H9 (cell line): Measurements from ENCODE around the gene KIF22. TPM values are rescaled to one million over a fixed set of nuclear protein-coding genes. Genes with fewer than 3 reads are reported as not detected.

Experiments
- DNase-seq: peaks from one replicate; pipeline ENCODE4 v3.0.0-alpha.2; 2017
- H2AFZ ChIP-seq: one replicate; pipeline ENCODE4 v1.6.1; 2013; ENCODE audit warnings: mild to moderate bottlenecking, low read length, control low read depth, moderate library complexity
- H2AK5ac ChIP-seq: 2 replicates; pipeline ENCODE4 v1.6.1; 2013; ENCODE audit warnings: low read length, control low read depth, mixed read lengths; ENCODE audit not compliant: insufficient read length
- H2BK120ac ChIP-seq: one replicate; pipeline ENCODE4 v1.6.1; 2013; ENCODE audit warnings: low read depth, mild to moderate bottlenecking, low read length, control low read depth, inconsistent platforms; ENCODE audit not compliant: poor library complexity, severe bottlenecking
- H2BK12ac ChIP-seq: 2 replicates; pipeline ENCODE4 v1.6.1; 2013; ENCODE audit warnings: low read length, control low read depth, mixed read lengths, low read depth; ENCODE audit not compliant: insufficient read length
- H2BK15ac ChIP-seq: 2 replicates; pipeline ENCODE4 v1.6.1; 2013; ENCODE audit warnings: low read depth, low read length, control low read depth
- H2BK20ac ChIP-seq: one replicate; pipeline ENCODE4 v1.6.1; 2013; ENCODE audit warnings: low read depth, mild to moderate bottlenecking, low read length, control low read depth, inconsistent platforms; ENCODE audit not compliant: poor library complexity, severe bottlenecking
- H2BK5ac ChIP-seq: 2 replicates; pipeline ENCODE4 v1.6.1; 2013; ENCODE audit warnings: low read length, control low read depth, mixed read lengths; ENCODE audit not compliant: insufficient read length
- H3K14ac ChIP-seq: 2 replicates; pipeline ENCODE4 v1.6.1; 2013; ENCODE audit warnings: low read length, control low read depth; ENCODE audit not compliant: insufficient read depth
- H3K18ac ChIP-seq: 2 replicates; pipeline ENCODE4 v1.6.1; 2013; ENCODE audit warnings: low read depth, mild to moderate bottlenecking, mixed read lengths, low read length, control low read depth; ENCODE audit not compliant: insufficient read length
- H3K23ac ChIP-seq: 2 replicates; pipeline ENCODE4 v1.6.1; 2013; ENCODE audit warnings: low read length, control low read depth, mixed read lengths, low read depth; ENCODE audit not compliant: insufficient read length
- H3K23me2 ChIP-seq: 2 replicates; pipeline ENCODE4 v1.6.1; 2013; ENCODE audit warnings: low read depth, mild to moderate bottlenecking, mixed read lengths, low read length, control low read depth; ENCODE audit not compliant: insufficient read length, poor library complexity, severe bottlenecking
- H3K27ac ChIP-seq: 2 replicates; pipeline ENCODE4 v1.5.1; 2013; ENCODE audit warnings: low read length, control low read depth, mixed read lengths, low read depth; ENCODE audit not compliant: insufficient read length
- H3K27me3 ChIP-seq: 2 replicates; pipeline ENCODE4 v1.6.1; 2013; ENCODE audit warnings: low read length, control low read depth, inconsistent platforms; ENCODE audit not compliant: insufficient read depth
- H3K4ac ChIP-seq: 2 replicates; pipeline ENCODE4 v1.6.1; 2013; ENCODE audit warnings: low read depth, mild to moderate bottlenecking, control low read depth, inconsistent platforms, low read length, moderate library complexity
- H3K4me1 ChIP-seq: 2 replicates; pipeline ENCODE4 v1.6.1; 2013; ENCODE audit warnings: low read length, control low read depth, inconsistent platforms; ENCODE audit not compliant: insufficient read depth
- H3K4me2 ChIP-seq: 2 replicates; pipeline ENCODE4 v1.6.1; 2013; ENCODE audit warnings: low read length, control low read depth, mixed read lengths; ENCODE audit not compliant: insufficient read length, insufficient read depth
- H3K56ac ChIP-seq: 2 replicates; pipeline ENCODE4 v1.6.1; 2013; ENCODE audit warnings: low read depth, mild to moderate bottlenecking, mixed read lengths, low read length, control low read depth; ENCODE audit not compliant: insufficient read length
- H3K79me1 ChIP-seq: 2 replicates; pipeline ENCODE4 v1.6.1; 2013; ENCODE audit warnings: low read depth, mild to moderate bottlenecking, moderate library complexity, low read length, control low read depth, inconsistent platforms; ENCODE audit not compliant: insufficient read depth, poor library complexity, severe bottlenecking
- H3K79me2 ChIP-seq: 2 replicates; pipeline ENCODE4 v1.6.1; 2013; ENCODE audit warnings: low read length, control low read depth, inconsistent platforms; ENCODE audit not compliant: insufficient read depth
- H3K9ac ChIP-seq: 2 replicates; pipeline ENCODE4 v1.6.1; 2013; ENCODE audit warnings: low read length, control low read depth, mixed read lengths; ENCODE audit not compliant: insufficient read length; ENCODE audit errors: extremely low read depth
- H3K9me3 ChIP-seq: one replicate; pipeline ENCODE4 v1.6.1; 2013; ENCODE audit warnings: low read depth, low read length, inconsistent platforms; ENCODE audit not compliant: control insufficient read depth
- H3T11ph ChIP-seq: one replicate; pipeline ENCODE4 v1.6.1; 2013; ENCODE audit warnings: mild to moderate bottlenecking, low read length, control low read depth, inconsistent platforms
- H4K20me1 ChIP-seq: one replicate; pipeline ENCODE4 v1.6.1; 2013; ENCODE audit not compliant: control insufficient read depth, insufficient read length, insufficient read depth
- H4K5ac ChIP-seq: 2 replicates; pipeline ENCODE4 v1.6.1; 2013; ENCODE audit warnings: low read depth, mild to moderate bottlenecking, mixed read lengths, low read length, control low read depth; ENCODE audit not compliant: insufficient read length
- H4K8ac ChIP-seq: replicated peaks from 2 replicates; pipeline ENCODE4 v1.6.1; 2013; ENCODE audit warnings: low read length, control low read depth, mixed read lengths, low read depth; ENCODE audit not compliant: insufficient read length
- H4K91ac ChIP-seq: 2 replicates; pipeline ENCODE4 v1.6.1; 2013; ENCODE audit warnings: low read depth, mild to moderate bottlenecking, moderate library complexity, mixed read lengths, low read length, control low read depth; ENCODE audit not compliant: insufficient read length
- H3K27ac Mint-ChIP-seq, 3 experiments: 2 replicates in 2 of 3; 3 replicates in 1 of 3; pipeline ENCODE4 v1.8.0; 2020 to 2021; ENCODE audit warnings: mixed read lengths in 3 of 3, mild to moderate bottlenecking in 1 of 3, moderate library complexity in 1 of 3
- H3K27me3 Mint-ChIP-seq: 2 replicates; pipeline ENCODE4 v1.8.0; 2021; ENCODE audit warnings: low read depth, mild to moderate bottlenecking, moderate library complexity, mixed read lengths
- H3K36me3 Mint-ChIP-seq, 3 experiments: 2 replicates in 2 of 3; 3 replicates in 1 of 3; pipeline ENCODE4 v1.8.0; 2020 to 2021; ENCODE audit warnings: low read depth in 3 of 3, mixed read lengths in 3 of 3; ENCODE audit not compliant: insufficient read depth in 1 of 3
- H3K4me1 Mint-ChIP-seq, 2 experiments: 2 replicates each; pipeline ENCODE4 v1.8.0; 2020; ENCODE audit warnings: mixed read lengths in 2 of 2
- H3K4me3 Mint-ChIP-seq, 2 experiments: 2 replicates in 1 of 2; 3 replicates in 1 of 2; pipeline ENCODE4 v1.8.0; 2020 to 2021; ENCODE audit warnings: mild to moderate bottlenecking in 2 of 2, mixed read lengths in 2 of 2, moderate library complexity in 1 of 2
- H3K9me3 Mint-ChIP-seq, 2 experiments: 2 replicates in 1 of 2; 3 replicates in 1 of 2; pipeline ENCODE4 v1.8.0; 2020; ENCODE audit warnings: mild to moderate bottlenecking in 2 of 2, mixed read lengths in 2 of 2, moderate library complexity in 1 of 2
- WGBS: extraction: QIAGEN DNeasy Blood & Tissue Kit; methylation state at CpG from one replicate; pipeline ENCODE4 v1.1.7; 2013; ENCODE audit warnings: missing lambda C conversion rate, low lambda C conversion rate, mixed read lengths; ENCODE audit not compliant: insufficient read length; ENCODE audit errors: extremely low coverage; 5-methylcytosine and 5-hydroxymethylcytosine counted together
- total RNA-seq: library from RNA; stranded (reverse); gene quantifications from 2 replicates; pipeline ENCODE4 v1.2.1, GENCODE V29; 2021
- TF ChIP-seq, protein P1 (sequence below): fragments of 200-600 bp; sonication (generic); conservative IDR thresholded peaks from 3 replicates; pipeline ENCODE4 v1.8.0; 2021; ENCODE audit warnings: antibody characterized with exemption, mild to moderate bottlenecking

The KIF22 gene
- total RNA-seq, 1 experiment from 2014 or later, result 151 TPM

DNA sequence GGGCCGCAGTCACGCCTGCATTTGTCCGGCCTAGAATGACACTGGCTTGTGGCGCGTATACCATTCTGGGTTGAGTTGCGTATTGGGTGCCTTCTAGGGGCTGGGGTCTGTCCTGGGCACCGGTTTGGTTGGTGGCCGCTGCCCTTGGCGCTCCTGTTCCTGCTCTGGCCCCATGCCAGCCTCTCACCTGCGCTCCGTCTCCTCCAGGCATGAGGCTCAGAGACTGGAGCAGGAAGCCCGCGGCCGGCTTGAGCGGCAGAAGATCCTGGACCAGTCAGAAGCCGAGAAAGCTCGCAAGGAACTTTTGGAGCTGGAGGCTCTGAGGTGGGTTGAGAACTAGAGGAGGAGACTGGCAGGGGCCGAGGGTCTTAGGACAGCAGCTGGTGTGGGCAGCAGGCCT, 55.1 kb downstream of the KIF22 start:
- Histone ChIP-seq H3K23me2 (no peaks in the 10 kb centered on the region), H3K27ac (no peak overlapping the region), H3K23ac (no peak overlapping the region), H3K18ac (no peak overlapping the region), H2BK120ac (no peak overlapping the region), H3K4ac (no peak overlapping the region), H2BK5ac (no peak overlapping the region), H2AFZ (no peak overlapping the region), H3K4me1 (no peaks in the 10 kb centered on the region), H2BK20ac (no peak overlapping the region), H2BK15ac (no peak overlapping the region), H4K20me1 (no peaks in the 10 kb centered on the region), H2BK12ac (no peak overlapping the region), H4K5ac (no peak overlapping the region), H3K9me3 (no peaks in the 10 kb centered on the region), H3K79me2 (no peaks in the 10 kb centered on the region), H2AK5ac (no peak overlapping the region), H3K79me1 (no peaks in the 10 kb centered on the region), H3K27me3 (no peaks in the 10 kb centered on the region), H3K4me2 (no peak overlapping the region), H3K9ac (no peak overlapping the region), H4K91ac (no peak overlapping the region), H3T11ph (no peak overlapping the region), H3K56ac (no peak overlapping the region), H3K14ac (no peak overlapping the region), H4K8ac (no peak overlapping the region)
- no peak for DNase-seq
- Mint-ChIP-seq H3K27ac (no peak overlapping the region), H3K36me3 (peaks cover 0 to 5% (median 0%) of the 10 kb centered on the region in 3 experiments; a peak in 2 of 7 replicates), H3K27me3 (no peaks in the 10 kb centered on the region), H3K4me1 (peaks cover 7 to 10% of the 10 kb centered on the region in 2 experiments), H3K9me3 (no peaks in the 10 kb centered on the region), H3K4me3 (no peak overlapping the region)
- no CpG with 5 or more reads among the region's 18 CpGs for WGBS
- TF ChIP-seq, protein P1, sequence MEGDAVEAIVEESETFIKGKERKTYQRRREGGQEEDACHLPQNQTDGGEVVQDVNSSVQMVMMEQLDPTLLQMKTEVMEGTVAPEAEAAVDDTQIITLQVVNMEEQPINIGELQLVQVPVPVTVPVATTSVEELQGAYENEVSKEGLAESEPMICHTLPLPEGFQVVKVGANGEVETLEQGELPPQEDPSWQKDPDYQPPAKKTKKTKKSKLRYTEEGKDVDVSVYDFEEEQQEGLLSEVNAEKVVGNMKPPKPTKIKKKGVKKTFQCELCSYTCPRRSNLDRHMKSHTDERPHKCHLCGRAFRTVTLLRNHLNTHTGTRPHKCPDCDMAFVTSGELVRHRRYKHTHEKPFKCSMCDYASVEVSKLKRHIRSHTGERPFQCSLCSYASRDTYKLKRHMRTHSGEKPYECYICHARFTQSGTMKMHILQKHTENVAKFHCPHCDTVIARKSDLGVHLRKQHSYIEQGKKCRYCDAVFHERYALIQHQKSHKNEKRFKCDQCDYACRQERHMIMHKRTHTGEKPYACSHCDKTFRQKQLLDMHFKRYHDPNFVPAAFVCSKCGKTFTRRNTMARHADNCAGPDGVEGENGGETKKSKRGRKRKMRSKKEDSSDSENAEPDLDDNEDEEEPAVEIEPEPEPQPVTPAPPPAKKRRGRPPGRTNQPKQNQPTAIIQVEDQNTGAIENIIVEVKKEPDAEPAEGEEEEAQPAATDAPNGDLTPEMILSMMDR, result no peak
